ENCODE results near the gene ROR1.

ROR1 gene

GRCh38 chr1:63866084-63866483 is 92.3 kb downstream of the ROR1 start:
- Histone ChIP-seq H3K4me1 (ENCODE audit: low read length) (no peaks in the 10 kb centered on the region), H3K27ac (ENCODE audit: low read length) (no peak overlapping the region), H2AFZ (ENCODE audit: low read length) (no peak overlapping the region), H4K20me1 (ENCODE audit: insufficient read depth, low read length) (no peaks in the 10 kb centered on the region), H3F3A (ENCODE audit: insufficient read depth, low read length) (no peaks in the 10 kb centered on the region), H3K4me2 (ENCODE audit: low read depth, low read length) (no peak overlapping the region), H3K4me3 (ENCODE audit: low read length) (no peak overlapping the region), H3K9ac (ENCODE audit: low read length) (no peak overlapping the region), H3K36me3 (replicated peaks; ENCODE audit: insufficient read depth, low read length) (no peaks in the 10 kb centered on the region), H3K9me3 (replicated peaks; ENCODE audit: insufficient read depth, low read length) (no peaks in the 10 kb centered on the region), H3K27me3 (replicated peaks; ENCODE audit: insufficient read depth, low read length) (no peaks in the 10 kb centered on the region), H3K79me2 (ENCODE audit: low read length) (no peaks in the 10 kb centered on the region), H3K9me2 (replicated peaks; ENCODE audit: insufficient read depth, low read length) (no peaks in the 10 kb centered on the region)
- no peak for DNase-seq
- TF ChIP-seq CTCF (IDR thresholded peaks at IDR 0.05; ENCODE audit: low read length) = no peak
- no peak for TF ChIP-seq EZH2 (optimal IDR thresholded peaks at IDR 0.05; ENCODE audit: low read depth, low read length)
- TF ChIP-seq EZH2phosphoT487 (IDR thresholded peaks at IDR 0.05; ENCODE audit: low read length) = no peak

GRCh38 chr1:63867429-63868176 is 93.8 kb downstream of the ROR1 start:
- no peaks in the 10 kb centered on the region for H3K9me2 ChIP-seq (replicated peaks; ENCODE audit: insufficient read depth, low read length)
- H3K36me3 ChIP-seq (replicated peaks; ENCODE audit: insufficient read depth, low read length) = no peaks in the 10 kb centered on the region
- no peak overlapping the region for H3K27ac ChIP-seq (ENCODE audit: low read length)
- DNase-seq = no peak
- H3K4me2 ChIP-seq (ENCODE audit: low read depth, low read length) = no peak overlapping the region
- H2AFZ ChIP-seq (ENCODE audit: low read length) = no peak overlapping the region
- no peaks in the 10 kb centered on the region for H3K27me3 ChIP-seq (replicated peaks; ENCODE audit: insufficient read depth, low read length)
- TF ChIP-seq CTCF (IDR thresholded peaks at IDR 0.05; ENCODE audit: low read length) = no peak
- no peaks in the 10 kb centered on the region for H3K9me3 ChIP-seq (replicated peaks; ENCODE audit: insufficient read depth, low read length)
- no peaks in the 10 kb centered on the region for H4K20me1 ChIP-seq (ENCODE audit: insufficient read depth, low read length)
- no peaks in the 10 kb centered on the region for H3K79me2 ChIP-seq (ENCODE audit: low read length)
- no peak overlapping the region for H3K9ac ChIP-seq (ENCODE audit: low read length)
- H3F3A ChIP-seq (ENCODE audit: insufficient read depth, low read length) = no peaks in the 10 kb centered on the region
- H3K4me1 ChIP-seq (ENCODE audit: low read length) = no peaks in the 10 kb centered on the region
- H3K4me3 ChIP-seq (ENCODE audit: low read length) = no peak overlapping the region

GRCh38 chr1:63868268-63868781 is 94.5 kb downstream of the ROR1 start:
- H3K27ac ChIP-seq (ENCODE audit: low read length) = no peak overlapping the region
- H3K4me2 ChIP-seq (ENCODE audit: low read depth, low read length) = no peak overlapping the region
- DNase-seq = no peak
- H3K36me3 ChIP-seq (replicated peaks; ENCODE audit: insufficient read depth, low read length) = no peaks in the 10 kb centered on the region
- H3K4me3 ChIP-seq (ENCODE audit: low read length) = no peak overlapping the region
- no peak for TF ChIP-seq EZH2 (optimal IDR thresholded peaks at IDR 0.05; ENCODE audit: low read depth, low read length)
- TF ChIP-seq CTCF (IDR thresholded peaks at IDR 0.05; ENCODE audit: low read length) = no peak
- TF ChIP-seq EZH2phosphoT487 (IDR thresholded peaks at IDR 0.05; ENCODE audit: low read length) = no peak
- no peak overlapping the region for H2AFZ ChIP-seq (ENCODE audit: low read length)
- H4K20me1 ChIP-seq (ENCODE audit: insufficient read depth, low read length) = no peaks in the 10 kb centered on the region
- no peaks in the 10 kb centered on the region for H3K4me1 ChIP-seq (ENCODE audit: low read length)
- no peaks in the 10 kb centered on the region for H3F3A ChIP-seq (ENCODE audit: insufficient read depth, low read length)
- no peak overlapping the region for H3K9ac ChIP-seq (ENCODE audit: low read length)
- H3K79me2 ChIP-seq (ENCODE audit: low read length) = no peaks in the 10 kb centered on the region
- H3K9me3 ChIP-seq (replicated peaks; ENCODE audit: insufficient read depth, low read length) = no peaks in the 10 kb centered on the region
- no peaks in the 10 kb centered on the region for H3K9me2 ChIP-seq (replicated peaks; ENCODE audit: insufficient read depth, low read length)
- no peaks in the 10 kb centered on the region for H3K27me3 ChIP-seq (replicated peaks; ENCODE audit: insufficient read depth, low read length)
